OCI-LY3 (cell line): ENCODE results near the gene JMJD8.

Experiments used
- H2AFZ ChIP-seq: fragments of 200-600, 300-600 bp; shearing (Covaris generic); 2 replicates; pipeline ENCODE4 v1.6.0; 2014; ENCODE audit warnings: antibody characterized with exemption, low read depth, low read length
- H3K27ac ChIP-seq: fragments of 200-600, 300-600 bp; sonication (generic); 2 replicates; pipeline ENCODE4 v1.5.1; 2014; ENCODE audit warnings: mild to moderate bottlenecking, low read length, moderate library complexity, mixed read lengths
- H3K27me3 ChIP-seq: fragments of 200-600, 300-600 bp; sonication (generic); 2 replicates; pipeline ENCODE4 v1.6.1; 2014; ENCODE audit warnings: low read depth, low read length, mixed read lengths
- H3K36me3 ChIP-seq: fragments of 200-600, 300-600 bp; sonication (generic); replicated peaks from 2 replicates; pipeline ENCODE3; 2014; ENCODE audit warnings: low read depth, low read length, mixed read lengths
- H3K4me1 ChIP-seq: fragments of 300-600, 200-600 bp; sonication (generic); 2 replicates; pipeline ENCODE4 v1.6.1; 2014; ENCODE audit warnings: low read length, mixed read lengths
- H3K4me2 ChIP-seq: fragments of 200-600, 300-600 bp; sonication (generic); 2 replicates; pipeline ENCODE4 v1.6.1; 2014; ENCODE audit warnings: low read length, mixed read lengths
- H3K4me3 ChIP-seq: fragments of 300-600, 200-600 bp; sonication (generic); 2 replicates; pipeline ENCODE4 v1.5.1; 2014; ENCODE audit warnings: antibody characterized with exemption, mild to moderate bottlenecking, low read length, moderate library complexity
- H3K79me2 ChIP-seq: fragments of 300-600, 200-600 bp; shearing (Covaris generic); 2 replicates; pipeline ENCODE4 v1.6.1; 2014; ENCODE audit warnings: mild to moderate bottlenecking, low read length, mixed read lengths
- H3K9ac ChIP-seq: fragments of 300-600, 200-600 bp; shearing (Covaris generic); 2 replicates; pipeline ENCODE4 v1.6.0; 2014; ENCODE audit warnings: mild to moderate bottlenecking, low read length, moderate library complexity
- H3K9me3 ChIP-seq: fragments of 200-600, 300-600 bp; shearing (Covaris generic); 2 replicates; pipeline ENCODE4 v1.6.1; 2014; ENCODE audit warnings: low read length, mixed read lengths; ENCODE audit not compliant: insufficient read depth
- H4K20me1 ChIP-seq: fragments of 200-600, 300-600 bp; sonication (generic); 2 replicates; pipeline ENCODE4 v1.6.1; 2016; ENCODE audit warnings: low read length, mixed read lengths; ENCODE audit not compliant: insufficient read depth
- EZH2phosphoT487 ChIP-seq: fragments of 200-600 bp; shearing (Covaris generic); IDR thresholded peaks from 2 replicates; pipeline ENCODE4 v1.6.1; 2018; ENCODE audit warnings: antibody characterized with exemption, mixed run types, low read depth
- TF ChIP-seq, protein P1 (sequence below): fragments of 200-600, 300-600 bp; sonication (generic); IDR thresholded peaks from 2 replicates; pipeline ENCODE4 v1.5.1; 2014; ENCODE audit warnings: antibody characterized with exemption, low read length, low read depth

The JMJD8 gene

DNA sequence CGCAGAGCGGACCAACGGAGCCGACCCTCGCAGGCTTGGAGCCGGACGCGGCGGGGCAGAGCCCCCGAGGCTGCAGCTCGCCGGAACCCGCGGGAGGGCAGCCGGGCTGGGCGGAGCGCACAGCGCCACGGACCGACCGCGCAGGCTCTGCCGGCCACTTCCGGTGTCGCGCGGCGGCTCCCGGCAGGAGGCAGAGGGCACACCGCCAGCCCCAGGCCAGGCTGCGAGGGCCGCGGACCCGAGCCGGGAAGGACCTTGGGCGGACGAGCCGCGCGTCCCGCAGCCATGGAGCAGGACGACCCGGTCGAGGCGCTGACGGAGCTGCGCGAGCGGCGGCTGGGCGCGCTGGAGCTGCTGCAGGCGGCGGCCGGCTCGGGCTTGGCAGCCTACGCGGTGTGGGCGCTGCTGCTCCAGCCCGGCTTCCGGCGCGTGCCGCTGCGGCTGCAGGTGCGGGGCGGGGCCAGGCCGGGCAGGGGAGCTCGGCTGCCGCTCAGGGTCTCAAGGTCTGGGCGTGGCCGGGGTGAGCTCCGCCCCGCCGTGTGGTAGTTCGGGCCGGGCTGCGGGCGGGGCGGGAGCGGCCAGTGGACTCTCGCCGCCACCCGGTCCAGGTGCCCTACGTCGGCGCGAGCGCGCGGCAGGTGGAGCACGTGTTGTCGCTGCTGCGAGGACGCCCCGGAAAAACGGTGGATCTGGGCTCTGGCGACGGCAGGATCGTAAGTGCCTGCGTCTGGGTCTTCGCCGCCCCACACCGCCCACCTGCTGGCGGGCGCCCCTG lies 37.0 kb upstream of the JMJD8 start, which contains the start of gene ANTKMT:
Gene ANTKMT (plus strand): TSS at position 157 of the 775 bp plus-strand sequence. CDS start 129 bp downstream, at position 286.
- Histone ChIP-seq H3K79me2 (peaks cover 5% of the 10 kb centered on the region; the same call in 1 of the 2 replicates), H3K36me3 (peaks cover 3% of the 10 kb centered on the region), H3K9ac (peak within 1 kb of the TSS; percentile 95), H4K20me1 (peaks cover 4% of the 10 kb centered on the region; the same call in 1 of the 2 replicates), H3K4me2 (peak within 1 kb of the TSS; percentile 98), H2AFZ (0 out of 2 replicates have a peak within 1 kb of the TSS, but pooled peaks have one; percentile 29), H3K27ac (peak within 1 kb of the TSS; percentile 76), H3K4me3 (peak within 1 kb of the TSS; percentile 92), H3K9me3 (no peaks in the 10 kb centered on the region), H3K27me3 (no peaks in the 10 kb centered on the region; the same call in 1 of the 2 replicates), H3K4me1 (peaks cover 19% of the 10 kb centered on the region)
- TF ChIP-seq, protein P1, sequence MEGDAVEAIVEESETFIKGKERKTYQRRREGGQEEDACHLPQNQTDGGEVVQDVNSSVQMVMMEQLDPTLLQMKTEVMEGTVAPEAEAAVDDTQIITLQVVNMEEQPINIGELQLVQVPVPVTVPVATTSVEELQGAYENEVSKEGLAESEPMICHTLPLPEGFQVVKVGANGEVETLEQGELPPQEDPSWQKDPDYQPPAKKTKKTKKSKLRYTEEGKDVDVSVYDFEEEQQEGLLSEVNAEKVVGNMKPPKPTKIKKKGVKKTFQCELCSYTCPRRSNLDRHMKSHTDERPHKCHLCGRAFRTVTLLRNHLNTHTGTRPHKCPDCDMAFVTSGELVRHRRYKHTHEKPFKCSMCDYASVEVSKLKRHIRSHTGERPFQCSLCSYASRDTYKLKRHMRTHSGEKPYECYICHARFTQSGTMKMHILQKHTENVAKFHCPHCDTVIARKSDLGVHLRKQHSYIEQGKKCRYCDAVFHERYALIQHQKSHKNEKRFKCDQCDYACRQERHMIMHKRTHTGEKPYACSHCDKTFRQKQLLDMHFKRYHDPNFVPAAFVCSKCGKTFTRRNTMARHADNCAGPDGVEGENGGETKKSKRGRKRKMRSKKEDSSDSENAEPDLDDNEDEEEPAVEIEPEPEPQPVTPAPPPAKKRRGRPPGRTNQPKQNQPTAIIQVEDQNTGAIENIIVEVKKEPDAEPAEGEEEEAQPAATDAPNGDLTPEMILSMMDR: no peak
- TF ChIP-seq EZH2phosphoT487: no peak

DNA sequence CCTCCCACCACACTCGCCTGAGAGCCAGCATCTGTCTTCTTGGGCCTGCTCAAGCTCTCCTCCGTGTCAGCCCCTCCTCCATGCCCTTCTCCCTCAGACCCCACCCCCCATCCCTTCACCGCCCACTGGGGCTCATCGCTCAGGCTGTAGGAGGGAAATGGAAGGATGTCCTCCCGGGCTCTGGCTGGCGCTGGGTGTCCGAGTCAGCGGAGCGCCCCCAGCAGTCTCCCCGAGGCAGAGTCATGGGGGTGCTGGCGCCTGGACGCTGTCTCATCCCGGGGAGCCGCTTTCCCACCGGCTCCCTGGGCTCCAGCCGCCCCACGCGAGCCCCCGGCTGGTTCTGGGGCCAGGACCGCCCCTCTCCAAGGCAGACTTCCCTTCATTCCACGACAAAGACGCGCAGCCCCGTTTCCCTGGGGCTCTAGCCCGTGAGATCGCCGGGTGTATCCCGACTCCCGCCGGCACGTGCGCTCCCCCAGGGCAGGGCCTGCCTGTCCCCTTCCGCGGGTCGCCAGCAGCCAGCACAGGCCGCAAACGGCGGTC lies 36.4 kb upstream of the JMJD8 start:
- Histone ChIP-seq H3K79me2 (peaks cover 5% of the 10 kb centered on the region; the same call in 1 of the 2 replicates), H2AFZ (0 out of 2 replicates have a peak overlapping the region, but pooled peaks have one; percentile 29)

GRCh38 chr16:719815-720446 lies 35.8 kb upstream of the JMJD8 start:
- peaks cover 17% of the 10 kb centered on the region for H3K4me1 ChIP-seq

More for the DNA sequence above, 36.4 kb upstream of the JMJD8 start:
- peak overlapping the region; percentile 92 for H3K4me3 ChIP-seq
- no peak for TF ChIP-seq EZH2phosphoT487
- TF ChIP-seq, protein P1: peak; percentile 34
- peak overlapping the region; percentile 98 for H3K4me2 ChIP-seq
- peaks cover 17% of the 10 kb centered on the region for H3K4me1 ChIP-seq
- peak overlapping the region; percentile 76 for H3K27ac ChIP-seq
- H4K20me1 ChIP-seq: peaks cover 4% of the 10 kb centered on the region; the same call in 1 of the 2 replicates
- H3K27me3 ChIP-seq: no peaks in the 10 kb centered on the region; the same call in 1 of the 2 replicates
- peaks cover 3% of the 10 kb centered on the region for H3K36me3 ChIP-seq
- H3K9me3 ChIP-seq: no peaks in the 10 kb centered on the region
- H3K9ac ChIP-seq: peak overlapping the region; percentile 95

More at GRCh38 chr16:719815-720446, 35.8 kb upstream of the JMJD8 start:
- Histone ChIP-seq H3K9ac (peak overlapping the region; percentile 95), H3K9me3 (no peaks in the 10 kb centered on the region), H3K4me3 (peak overlapping the region; percentile 92), H3K27ac (peak overlapping the region; percentile 76), H3K27me3 (no peaks in the 10 kb centered on the region; the same call in 1 of the 2 replicates), H3K4me2 (peak overlapping the region; percentile 98), H3K36me3 (peaks cover 3% of the 10 kb centered on the region), H2AFZ (no peak overlapping the region), H3K79me2 (peaks cover 5% of the 10 kb centered on the region; the same call in 1 of the 2 replicates), H4K20me1 (peaks cover 4% of the 10 kb centered on the region; the same call in 1 of the 2 replicates)
- TF ChIP-seq EZH2phosphoT487: no peak
- TF ChIP-seq, protein P1: no peak
